Measurements from ENCODE around the gene PGS1.

The PGS1 gene

GRCh38 chr17:78390241-78391050, 12.0 kb downstream of the PGS1 start:
- peak; percentile 80 for DNase-seq (ENCODE audit: low spot score)

- DNase-seq (ENCODE audit: low spot score): no peak
These were observed 12.6 kb downstream of the PGS1 start for GRCh38 chr17:78391051-78391431.

- DNase-seq (ENCODE audit: low spot score): no peak
These were observed 13.4 kb downstream of the PGS1 start for GRCh38 chr17:78391843-78392242.

GRCh38 chr17:78392295-78392694, 13.8 kb downstream of the PGS1 start:
- no peak for DNase-seq (ENCODE audit: low spot score)

- DNase-seq (ENCODE audit: low spot score): no peak
These were observed 15.1 kb downstream of the PGS1 start for GRCh38 chr17:78393575-78393974.

GRCh38 chr17:78394209-78394608, 15.8 kb downstream of the PGS1 start:
- DNase-seq (ENCODE audit: low spot score): no peak

GRCh38 chr17:78395155-78395554, 16.7 kb downstream of the PGS1 start:
- DNase-seq (ENCODE audit: low spot score): no peak

- DNase-seq (ENCODE audit: low spot score): no peak
These were observed 18.2 kb downstream of the PGS1 start for GRCh38 chr17:78396441-78397337.

- peak; percentile 62 for DNase-seq (ENCODE audit: low spot score)
These were observed 19.2 kb downstream of the PGS1 start for GRCh38 chr17:78397681-78398101.

GRCh38 chr17:78398390-78398789, 19.9 kb downstream of the PGS1 start:
- no peak for DNase-seq (ENCODE audit: low spot score)

GRCh38 chr17:78399028-78399692, 20.7 kb downstream of the PGS1 start:
- no peak for DNase-seq (ENCODE audit: low spot score)

GRCh38 chr17:78399693-78400144, 21.3 kb downstream of the PGS1 start:
- no peak for DNase-seq (ENCODE audit: low spot score)

GRCh38 chr17:78400581-78401240, 22.3 kb downstream of the PGS1 start:
- no peak for DNase-seq (ENCODE audit: low spot score)

- DNase-seq (ENCODE audit: low spot score): peak; percentile 54
These were observed 22.8 kb downstream of the PGS1 start for GRCh38 chr17:78401246-78401645.

- no peak for DNase-seq (ENCODE audit: low spot score)
These were observed 23.4 kb downstream of the PGS1 start for GRCh38 chr17:78401891-78402290.

GRCh38 chr17:78403822-78404221, 25.4 kb downstream of the PGS1 start:
- DNase-seq (ENCODE audit: low spot score): no peak

- DNase-seq (ENCODE audit: low spot score): no peak
These were observed 27.9 kb downstream of the PGS1 start for GRCh38 chr17:78406396-78406795.

- DNase-seq (ENCODE audit: low spot score): no peak
These were observed 28.5 kb downstream of the PGS1 start for GRCh38 chr17:78406920-78407319.

- DNase-seq (ENCODE audit: low spot score): no peak
These were observed 29.0 kb downstream of the PGS1 start for GRCh38 chr17:78407387-78408000.

GRCh38 chr17:78408476-78409050, 30.1 kb downstream of the PGS1 start:
- DNase-seq (ENCODE audit: low spot score): no peak
